HepG2 (cell line): ENCODE data around the gene CASP1. TPM values are rescaled to one million over a fixed set of nuclear protein-coding genes. Genes with fewer than 3 reads are reported as not detected.
A peak's percentile ranks its signal among the peaks of the same experiment; 100 is the strongest.

Experiments
- ATAC-seq: fragments of 200-7000 bp; cut with Tn5 transposase; 3 replicates; pipeline ENCODE4 v1.9.1; 2020; ENCODE audit warnings: mild to moderate bottlenecking, moderate library complexity
- BruUV-seq: library from RNA; stranded (reverse); fragments of 400-500 nt; replicated peaks from 2 replicates; lab custom pipeline; 2021; lab: Mats Ljungman, UMichigan
- CTCF ChIA-PET: fragments of 300-600 bp; formaldehyde crosslinking; extraction: SDS; loops from one replicate; lab custom pipeline; 2021; ENCODE audit warnings: low total read pairs, inconsistent platforms, low intra/inter-chr PET ratio; lab: Yijun Ruan, JAX
- POLR2A ChIA-PET: fragments of 350-600 bp; sonication (Branson Sonifier 250); formaldehyde crosslinking; loops from one replicate; lab custom pipeline; 2020; ENCODE audit warnings: antibody characterized with exemption, inconsistent platforms; lab: Yijun Ruan, JAX
- DNase-seq: peaks from one replicate; pipeline ENCODE4 v3.0.0-alpha.2; 2015; ENCODE audit warnings: low spot score
- FAIRE-seq: peaks from 3 replicates; lab custom pipeline; 2011; peaks lifted over from hg19 to GRCh38; lab: Jason Lieb, UNC
- H2AFZ ChIP-seq: one replicate; pipeline ENCODE4 v1.6.1; 2011; ENCODE audit warnings: low read length, inconsistent platforms
- H3K27ac ChIP-seq: fragments of 300-600 bp; 3 replicates; pipeline ENCODE4 v1.8.0; 2011; ENCODE audit warnings: mixed run types, mild to moderate bottlenecking, mixed read lengths, low read length, inconsistent platforms; ENCODE audit not compliant: insufficient read depth; ENCODE audit errors: extremely low read length
- H3K27me3 ChIP-seq, 2 experiments: fragments of 200-600 bp in 1 of 2; 2 replicates in 1 of 2; 3 replicates in 1 of 2; pipeline versions ENCODE4 v1.6.0 to v1.8.0; 2011; ENCODE audit warnings: low read length in 2 of 2, mild to moderate bottlenecking in 2 of 2, moderate library complexity in 2 of 2, inconsistent platforms in 1 of 2; ENCODE audit not compliant: insufficient read depth in 2 of 2, control insufficient read depth in 1 of 2
- H3K36me3 ChIP-seq, 2 experiments: fragments of 200-600 bp in 1 of 2; replicated peaks in 1 of 2; 2 replicates in 1 of 2; 3 replicates in 1 of 2; pipeline versions ENCODE4 v1.5.1 to v1.8.0; 2011; ENCODE audit warnings: low read length in 2 of 2, inconsistent platforms in 1 of 2; ENCODE audit not compliant: insufficient read depth in 2 of 2, control insufficient read depth in 1 of 2
- H3K4me1 ChIP-seq: 2 replicates; pipeline ENCODE4 v1.5.1; 2012; ENCODE audit warnings: low read length, inconsistent platforms; ENCODE audit not compliant: insufficient read depth
- H3K4me2 ChIP-seq: 2 replicates; pipeline ENCODE4 v1.6.0; 2011; ENCODE audit warnings: low read depth, low read length, inconsistent platforms
- H3K4me3 ChIP-seq, 3 experiments: fragments of 200-600 bp in 1 of 3; sonication (generic), shearing (Covaris generic) in 1 of 3; replicated peaks in 1 of 3; 2 replicates each; pipeline ENCODE4 v1.5.1; 2011 to 2016; ENCODE audit warnings: low read length in 3 of 3, inconsistent platforms in 2 of 3, low read depth in 2 of 3, mild to moderate bottlenecking in 2 of 3, control low read depth in 1 of 3, mixed read lengths in 1 of 3; ENCODE audit not compliant: insufficient read depth in 1 of 3
- H3K79me2 ChIP-seq: one replicate; pipeline ENCODE4 v1.6.1; 2011; ENCODE audit warnings: low read length, inconsistent platforms; ENCODE audit not compliant: insufficient read depth
- H3K9ac ChIP-seq: 2 replicates; pipeline ENCODE4 v1.6.0; 2011; ENCODE audit warnings: mild to moderate bottlenecking, low read depth, low read length, inconsistent platforms; ENCODE audit not compliant: insufficient read depth
- H3K9me3 ChIP-seq: 2 replicates; pipeline ENCODE4 v1.5.1; 2012; ENCODE audit warnings: mild to moderate bottlenecking, low read length
- H4K20me1 ChIP-seq: 2 replicates; pipeline ENCODE4 v1.6.0; 2011; ENCODE audit warnings: inconsistent platforms, mild to moderate bottlenecking, low read length, moderate library complexity; ENCODE audit not compliant: insufficient read depth
- CBX5 ChIP-seq: sonication (generic); formaldehyde crosslinking; IDR thresholded peaks from 2 replicates; pipeline ENCODE4 v1.4.0; 2020; ENCODE audit warnings: missing genetic modification reagents, borderline replicate concordance
- CREM ChIP-seq, 2 experiments: sonication (generic) in 1 of 2; formaldehyde crosslinking in 1 of 2; IDR thresholded peaks; 2 replicates each; pipeline versions ENCODE4 v1.4.0 to v1.6.1; 2016 to 2020; ENCODE audit warnings: antibody characterized with exemption in 1 of 2, mild to moderate bottlenecking in 1 of 2, missing genetic modification reagents in 1 of 2
- ESRRA ChIP-seq: sonication (generic); formaldehyde crosslinking; IDR thresholded peaks from 2 replicates; pipeline ENCODE4 v1.5.1; 2020; ENCODE audit warnings: mild to moderate bottlenecking, low read depth, missing genetic modification reagents
- IKZF4 ChIP-seq: sonication (generic); formaldehyde crosslinking; IDR thresholded peaks from 2 replicates; pipeline ENCODE4 v1.5.1; 2020; ENCODE audit warnings: borderline replicate concordance, mild to moderate bottlenecking, low read depth, missing genetic modification reagents; ENCODE audit errors: not compliant biosample characterization
- MED8 ChIP-seq: sonication (generic); formaldehyde crosslinking; IDR thresholded peaks from 2 replicates; pipeline ENCODE4 v1.8.1; 2023; ENCODE audit warnings: mild to moderate bottlenecking, missing genetic modification reagents; ENCODE audit not compliant: insufficient replicate concordance
- ZBTB38 ChIP-seq: sonication (generic); formaldehyde crosslinking; IDR thresholded peaks from 2 replicates; pipeline ENCODE4 v1.5.1; 2020; ENCODE audit warnings: mild to moderate bottlenecking, missing genetic modification reagents
- ZMYM4 ChIP-seq: sonication (generic); formaldehyde crosslinking; IDR thresholded peaks from 2 replicates; pipeline ENCODE4 v1.8.1; 2023; ENCODE audit warnings: mild to moderate bottlenecking, missing genetic modification reagents
- ZNF460 ChIP-seq: sonication (generic); formaldehyde crosslinking; IDR thresholded peaks from 2 replicates; pipeline ENCODE4 v1.5.1; 2020; ENCODE audit warnings: missing genetic modification reagents, mild to moderate bottlenecking, borderline replicate concordance
- WGBS: methylation state at CpG from one replicate; pipeline ENCODE4 v1.1.6; 2017; ENCODE audit warnings: low lambda C conversion rate; 5-methylcytosine and 5-hydroxymethylcytosine counted together
- in situ Hi-C: cut with HindIII; loops from 2 replicates; pipeline ENCODE4 v1.10.0; 2017; ENCODE audit warnings: low pct_unique_long_range_greater_than_20kb; ENCODE audit not compliant: extremely low pct_ligation_motif_present
- intact Hi-C: fragments of 100-400 bp; cut with micrococcal nuclease; formaldehyde crosslinking; loops from one replicate; pipeline ENCODE4 v1.10.0; 2022; ENCODE audit not compliant: unreplicated experiment
- polyA plus RNA-seq, 8 experiments: library from polyadenylated mRNA; depleted of rRNA in 3 of 8; stranded (reverse) in 7 of 8; unstranded in 1 of 8; fragments of >200 nt; fragmentation: Illumina TruSeq in 4 of 8; extraction: Trizol in 4 of 8; gene quantifications; 2 replicates each; pipeline versions ENCODE4 v1.2.1 to v1.2.3, GENCODE V29; 2011 to 2016; ENCODE audit warnings: low read depth in 4 of 8, missing spikeins in 1 of 8, mixed read lengths in 1 of 8; ENCODE audit not compliant: insufficient read depth in 1 of 8
- total RNA-seq, 5 experiments: library from RNA; depleted of rRNA; stranded (reverse); fragments of >200 nt; fragmentation: Illumina TruSeq; extraction: Trizol; gene quantifications; 2 replicates each; pipeline ENCODE4 v1.2.3, GENCODE V29; 2016; ENCODE audit warnings: low read depth in 1 of 5
- TF ChIP-seq, protein P1 (sequence below): sonication (generic); formaldehyde crosslinking; IDR thresholded peaks from 2 replicates; pipeline ENCODE4 v1.5.0; 2020; ENCODE audit warnings: mild to moderate bottlenecking, missing genetic modification reagents, borderline replicate concordance
- TF ChIP-seq, protein P2 (sequence below): sonication (generic); formaldehyde crosslinking; IDR thresholded peaks from 2 replicates; pipeline ENCODE4 v1.8.0; 2022; ENCODE audit warnings: missing genetic modification reagents, low read depth, mild to moderate bottlenecking, borderline replicate concordance
- TF ChIP-seq, protein P3 (sequence below): sonication (generic); formaldehyde crosslinking; IDR thresholded peaks from 2 replicates; pipeline ENCODE4 v1.5.1; 2020; ENCODE audit warnings: missing genetic modification reagents, mild to moderate bottlenecking, borderline replicate concordance
- TF ChIP-seq, protein P4 (sequence below), 2 experiments: fragments of 450-650 bp in 1 of 2; sonication (generic) in 1 of 2; formaldehyde crosslinking; IDR thresholded peaks; 2 replicates each; pipeline versions ENCODE4 v1.5.0 to v1.8.0; 2020 to 2022; ENCODE audit warnings: mild to moderate bottlenecking in 1 of 2, missing genetic modification reagents in 1 of 2

Gene CASP1
- total and polyA plus RNA-seq, 2 of the 13 experiments (the other 11 are each of a cell fraction or from before 2014, with no cell fraction given) = 0.34 to 5.2 TPM

DNA sequence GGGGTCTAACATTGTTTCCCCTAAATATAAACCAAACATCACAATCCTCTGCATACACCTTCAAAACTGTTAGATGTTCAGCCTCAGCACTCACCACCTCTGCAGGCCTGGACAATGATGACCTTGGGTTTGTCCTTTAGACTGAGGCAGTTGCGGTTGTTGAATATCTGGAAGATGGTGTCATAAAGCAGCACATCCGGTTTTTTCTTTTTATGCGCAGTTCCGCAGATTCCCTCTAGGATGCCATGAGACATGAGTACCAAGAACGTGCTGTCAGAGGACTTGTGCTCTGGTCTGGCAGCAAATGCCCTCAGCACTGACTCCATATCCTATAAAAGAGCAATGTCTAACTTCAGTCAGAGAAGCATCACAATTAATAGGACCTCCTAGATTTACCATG is 34.8 kb downstream of the CASP1 start (continued):
- TF ChIP-seq, protein P1, sequence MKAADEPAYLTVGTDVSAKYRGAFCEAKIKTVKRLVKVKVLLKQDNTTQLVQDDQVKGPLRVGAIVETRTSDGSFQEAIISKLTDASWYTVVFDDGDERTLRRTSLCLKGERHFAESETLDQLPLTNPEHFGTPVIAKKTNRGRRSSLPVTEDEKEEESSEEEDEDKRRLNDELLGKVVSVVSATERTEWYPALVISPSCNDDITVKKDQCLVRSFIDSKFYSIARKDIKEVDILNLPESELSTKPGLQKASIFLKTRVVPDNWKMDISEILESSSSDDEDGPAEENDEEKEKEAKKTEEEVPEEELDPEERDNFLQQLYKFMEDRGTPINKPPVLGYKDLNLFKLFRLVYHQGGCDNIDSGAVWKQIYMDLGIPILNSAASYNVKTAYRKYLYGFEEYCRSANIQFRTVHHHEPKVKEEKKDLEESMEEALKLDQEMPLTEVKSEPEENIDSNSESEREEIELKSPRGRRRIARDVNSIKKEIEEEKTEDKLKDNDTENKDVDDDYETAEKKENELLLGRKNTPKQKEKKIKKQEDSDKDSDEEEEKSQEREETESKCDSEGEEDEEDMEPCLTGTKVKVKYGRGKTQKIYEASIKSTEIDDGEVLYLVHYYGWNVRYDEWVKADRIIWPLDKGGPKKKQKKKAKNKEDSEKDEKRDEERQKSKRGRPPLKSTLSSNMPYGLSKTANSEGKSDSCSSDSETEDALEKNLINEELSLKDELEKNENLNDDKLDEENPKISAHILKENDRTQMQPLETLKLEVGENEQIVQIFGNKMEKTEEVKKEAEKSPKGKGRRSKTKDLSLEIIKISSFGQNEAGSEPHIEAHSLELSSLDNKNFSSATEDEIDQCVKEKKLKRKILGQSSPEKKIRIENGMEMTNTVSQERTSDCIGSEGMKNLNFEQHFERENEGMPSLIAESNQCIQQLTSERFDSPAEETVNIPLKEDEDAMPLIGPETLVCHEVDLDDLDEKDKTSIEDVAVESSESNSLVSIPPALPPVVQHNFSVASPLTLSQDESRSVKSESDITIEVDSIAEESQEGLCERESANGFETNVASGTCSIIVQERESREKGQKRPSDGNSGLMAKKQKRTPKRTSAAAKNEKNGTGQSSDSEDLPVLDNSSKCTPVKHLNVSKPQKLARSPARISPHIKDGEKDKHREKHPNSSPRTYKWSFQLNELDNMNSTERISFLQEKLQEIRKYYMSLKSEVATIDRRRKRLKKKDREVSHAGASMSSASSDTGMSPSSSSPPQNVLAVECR (CRISPR knock-in tag) = no peak
- TF ChIP-seq ZBTB38 (CRISPR knock-in tag) = no peak
- TF ChIP-seq ZNF460 (CRISPR knock-in tag) = no peak
- TF ChIP-seq ESRRA (CRISPR knock-in tag) = peak; percentile 70; the same call in 1 of the 2 replicates
- TF ChIP-seq ZMYM4 (CRISPR knock-in tag) = peak; percentile 29; the same call in 1 of the 2 replicates
- no peak for TF ChIP-seq CBX5
- TF ChIP-seq, protein P2, sequence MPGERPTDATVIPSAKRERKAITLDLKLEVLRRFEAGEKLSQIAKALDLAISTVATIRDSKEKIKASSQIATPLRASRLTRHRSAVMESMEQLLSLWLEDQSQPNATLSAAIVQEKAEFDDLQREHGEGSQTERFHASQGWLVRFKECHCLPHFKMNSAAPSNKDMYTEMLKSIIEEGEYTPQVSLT (CRISPR knock-in tag) = no peak
- no peak for TF ChIP-seq CREM (IDR thresholded peaks at IDR 0.05)
- no peak for TF ChIP-seq CREM (CRISPR knock-in tag; IDR thresholded peaks at IDR 0.05)

DNA sequence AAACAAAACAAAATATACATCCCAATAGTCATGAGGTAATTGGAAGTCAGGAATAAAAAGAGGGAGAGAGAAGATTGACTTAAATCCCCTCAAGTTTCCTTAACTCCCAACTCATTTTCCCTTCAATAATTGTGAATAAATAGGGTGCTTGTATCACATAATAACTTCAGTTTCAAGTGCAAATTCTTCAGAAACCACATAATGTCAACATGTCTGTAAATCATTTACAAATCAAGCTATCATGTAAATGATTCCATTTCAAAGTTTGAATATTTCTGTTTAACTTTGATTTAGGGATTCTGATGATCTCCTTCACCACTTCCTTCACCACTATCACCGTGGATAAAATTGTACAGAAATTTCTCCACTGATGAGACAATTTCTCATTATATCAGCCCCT is 35.2 kb downstream of the CASP1 start:
- H3K79me2 ChIP-seq = no peaks in the 10 kb centered on the region
- DNase-seq (no peak), ATAC-seq (no peak), FAIRE-seq (no peak)
- H3K27ac ChIP-seq = no peak overlapping the region
- ChIA-PET POLR2A (no interaction called here), CTCF (no interaction called here)
- WGBS = 50% methylated on average over 1 of the region's 1 CpG
- H3K9me3 ChIP-seq = no peaks in the 10 kb centered on the region
- no peak overlapping the region for H3K9ac ChIP-seq
- no peak overlapping the region for H3K4me3 ChIP-seq
- H2AFZ ChIP-seq = no peak overlapping the region
- in situ Hi-C loops = no loop called here
- H4K20me1 ChIP-seq = no peaks in the 10 kb centered on the region
- no peak overlapping the region for H3K4me2 ChIP-seq
- H3K27me3 ChIP-seq = no peaks in the 10 kb centered on the region
- peaks cover 45% of the 10 kb centered on the region for H3K4me1 ChIP-seq
- intact Hi-C loops = loop anchor here (5.0 kb wide), 2 partner anchors 48 to 133 kb away; partner anchors contain the start of gene CARD16
- TF ChIP-seq, protein P3, sequence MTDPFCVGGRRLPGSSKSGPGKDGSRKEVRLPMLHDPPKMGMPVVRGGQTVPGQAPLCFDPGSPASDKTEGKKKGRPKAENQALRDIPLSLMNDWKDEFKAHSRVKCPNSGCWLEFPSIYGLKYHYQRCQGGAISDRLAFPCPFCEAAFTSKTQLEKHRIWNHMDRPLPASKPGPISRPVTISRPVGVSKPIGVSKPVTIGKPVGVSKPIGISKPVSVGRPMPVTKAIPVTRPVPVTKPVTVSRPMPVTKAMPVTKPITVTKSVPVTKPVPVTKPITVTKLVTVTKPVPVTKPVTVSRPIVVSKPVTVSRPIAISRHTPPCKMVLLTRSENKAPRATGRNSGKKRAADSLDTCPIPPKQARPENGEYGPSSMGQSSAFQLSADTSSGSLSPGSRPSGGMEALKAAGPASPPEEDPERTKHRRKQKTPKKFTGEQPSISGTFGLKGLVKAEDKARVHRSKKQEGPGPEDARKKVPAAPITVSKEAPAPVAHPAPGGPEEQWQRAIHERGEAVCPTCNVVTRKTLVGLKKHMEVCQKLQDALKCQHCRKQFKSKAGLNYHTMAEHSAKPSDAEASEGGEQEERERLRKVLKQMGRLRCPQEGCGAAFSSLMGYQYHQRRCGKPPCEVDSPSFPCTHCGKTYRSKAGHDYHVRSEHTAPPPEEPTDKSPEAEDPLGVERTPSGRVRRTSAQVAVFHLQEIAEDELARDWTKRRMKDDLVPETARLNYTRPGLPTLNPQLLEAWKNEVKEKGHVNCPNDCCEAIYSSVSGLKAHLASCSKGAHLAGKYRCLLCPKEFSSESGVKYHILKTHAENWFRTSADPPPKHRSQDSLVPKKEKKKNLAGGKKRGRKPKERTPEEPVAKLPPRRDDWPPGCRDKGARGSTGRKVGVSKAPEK (CRISPR knock-in tag) = no peak
- TF ChIP-seq MED8 (CRISPR knock-in tag) = no peak
- TF ChIP-seq IKZF4 (CRISPR knock-in tag) = no peak
- TF ChIP-seq, protein P4, sequence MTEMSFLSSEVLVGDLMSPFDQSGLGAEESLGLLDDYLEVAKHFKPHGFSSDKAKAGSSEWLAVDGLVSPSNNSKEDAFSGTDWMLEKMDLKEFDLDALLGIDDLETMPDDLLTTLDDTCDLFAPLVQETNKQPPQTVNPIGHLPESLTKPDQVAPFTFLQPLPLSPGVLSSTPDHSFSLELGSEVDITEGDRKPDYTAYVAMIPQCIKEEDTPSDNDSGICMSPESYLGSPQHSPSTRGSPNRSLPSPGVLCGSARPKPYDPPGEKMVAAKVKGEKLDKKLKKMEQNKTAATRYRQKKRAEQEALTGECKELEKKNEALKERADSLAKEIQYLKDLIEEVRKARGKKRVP (CRISPR knock-in tag; IDR thresholded peaks at IDR 0.05) = no peak
- TF ChIP-seq, all 625 proteins: peak for 0
- BruUV-seq = no TSS peak
- H3K36me3 ChIP-seq = no peaks in the 10 kb centered on the region
